Muscle of back (tissue), 13 donors: ENCODE data around the gene AQP1. TPM values are rescaled to one million over a fixed set of nuclear protein-coding genes. Genes with fewer than 3 reads are reported as not detected.

Experiments
- DNase-seq, 3 donors: peaks; one replicate each; pipeline versions ENCODE4 v3.0.0 to v3.0.0-alpha.2; 2013
- long read RNA-seq, 9 donors: transcript quantifications; one replicate each; lab custom pipeline, GENCODE V29; 2026
- polyA plus RNA-seq, 10 donors: library from polyadenylated mRNA; unstranded; fragments of 120-200 nt; gene quantifications; one replicate each; pipeline ENCODE4 v1.2.1, GENCODE V29; 2013; ENCODE audit not compliant: insufficient read length in 10 of 10

The AQP1 gene
- polyA plus RNA-seq = 100 to 1,000 TPM in 2 of 10 donors, 10 to 100 TPM in 8; 77.5 to 111 (median 91.8) TPM
- long read RNA-seq, donor 1, transcript AQP1-201 (4 exons, 2,913 nt) = major isoform, 20 of 20 reads
- long read RNA-seq, donor 1, partial matches to known transcripts = 0 of 20 reads
- long read RNA-seq, donor 1, other reads (novel, unspliced or antisense) = 0 of 20 reads
- long read RNA-seq, donor 2, transcript AQP1-201 (4 exons, 2,913 nt) = major isoform, 17 of 19 reads
- long read RNA-seq, donor 2, partial matches to known transcripts = 0 of 19 reads
- long read RNA-seq, donor 2, other reads (novel, unspliced or antisense) = 0 of 19 reads
- long read RNA-seq, donor 3 = 0 reads
- long read RNA-seq, donor 4, transcript AQP1-201 (4 exons, 2,913 nt) = major isoform, 7 of 8 reads
- long read RNA-seq, donor 4, partial matches to known transcripts = 0 of 8 reads
- long read RNA-seq, donor 4, other reads (novel, unspliced or antisense) = 0 of 8 reads
- long read RNA-seq, donor 5, transcript AQP1-201 (4 exons, 2,913 nt) = major isoform, 31 of 34 reads
- long read RNA-seq, donor 5, partial matches to known transcripts = 0 of 34 reads
- long read RNA-seq, donor 5, other reads (novel, unspliced or antisense) = 0 of 34 reads
- long read RNA-seq, donor 6, transcript AQP1-201 (4 exons, 2,913 nt) = major isoform, 22 of 24 reads
- long read RNA-seq, donor 6, partial matches to known transcripts = 0 of 24 reads
- long read RNA-seq, donor 6, other reads (novel, unspliced or antisense) = 0 of 24 reads
- long read RNA-seq, donor 7, transcript AQP1-201 (4 exons, 2,913 nt) = major isoform, 14 of 15 reads
- long read RNA-seq, donor 7, partial matches to known transcripts = 0 of 15 reads
- long read RNA-seq, donor 7, other reads (novel, unspliced or antisense) = 0 of 15 reads
- long read RNA-seq, donor 8, transcript AQP1-201 (4 exons, 2,913 nt) = major isoform, 9 of 10 reads
- long read RNA-seq, donor 8, partial matches to known transcripts = 0 of 10 reads
- long read RNA-seq, donor 8, other reads (novel, unspliced or antisense) = 0 of 10 reads
- long read RNA-seq, donor 9, partial matches to known transcripts = 9 of 13 reads
- long read RNA-seq, donor 9, other reads (novel, unspliced or antisense) = 0 of 13 reads

DNA sequence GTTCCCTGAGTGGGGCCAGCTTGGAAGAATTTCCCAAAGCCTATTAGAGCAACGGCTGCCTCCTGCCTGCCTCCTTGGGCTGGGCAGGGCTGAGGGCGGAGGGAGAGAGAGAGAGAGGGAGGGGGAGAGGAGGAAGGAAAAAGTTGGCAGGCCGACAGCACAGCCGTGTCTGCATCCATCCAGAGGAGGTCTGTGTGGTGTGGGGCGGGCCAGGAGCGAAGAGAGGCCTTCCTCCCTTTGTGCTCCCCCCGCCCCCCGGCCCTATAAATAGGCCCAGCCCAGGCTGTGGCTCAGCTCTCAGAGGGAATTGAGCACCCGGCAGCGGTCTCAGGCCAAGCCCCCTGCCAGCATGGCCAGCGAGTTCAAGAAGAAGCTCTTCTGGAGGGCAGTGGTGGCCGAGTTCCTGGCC, at the start of gene AQP1:
Gene AQP1, plus strand, starts transcription at position 293 of the 409 bp plus-strand sequence. Its CDS starts 57 bp downstream, at position 350.
- DNase-seq = peak; percentile 84 to 94 (median 89)

DNA sequence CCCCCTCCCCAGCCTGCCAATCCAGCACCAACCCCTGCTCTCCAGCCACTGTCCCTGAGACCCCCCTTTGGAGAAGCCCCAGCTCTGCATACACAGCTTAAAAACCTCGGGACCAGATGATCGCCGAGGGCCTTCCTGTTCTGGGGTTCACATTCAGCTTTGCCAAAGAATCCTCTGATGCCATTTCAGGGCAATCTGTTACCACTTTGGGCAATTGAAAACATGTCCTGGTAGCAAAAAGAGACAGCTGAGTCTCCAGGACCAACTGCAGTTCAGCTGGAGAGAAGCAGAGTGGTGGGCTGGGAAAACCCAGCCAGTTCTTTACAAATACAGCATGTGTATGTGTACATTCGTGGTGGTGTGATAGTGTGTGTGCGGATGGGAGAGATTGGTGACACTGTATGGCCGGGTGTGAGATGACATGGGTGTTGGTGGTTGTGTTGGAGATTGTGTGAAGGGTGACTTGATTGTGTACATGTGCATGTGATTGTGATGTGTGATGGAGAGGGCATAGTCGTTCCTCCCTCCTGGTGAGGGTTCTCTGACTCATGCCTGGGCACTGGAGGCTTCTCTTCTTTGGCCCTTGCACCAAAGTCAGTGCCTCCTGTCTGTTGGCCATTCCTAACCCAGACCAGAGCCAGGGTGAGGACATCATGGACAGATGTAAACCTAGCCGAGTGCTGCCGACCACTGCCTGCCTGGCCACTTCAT, 48.5 kb upstream of the AQP1 start:
- DNase-seq = no peak

DNA sequence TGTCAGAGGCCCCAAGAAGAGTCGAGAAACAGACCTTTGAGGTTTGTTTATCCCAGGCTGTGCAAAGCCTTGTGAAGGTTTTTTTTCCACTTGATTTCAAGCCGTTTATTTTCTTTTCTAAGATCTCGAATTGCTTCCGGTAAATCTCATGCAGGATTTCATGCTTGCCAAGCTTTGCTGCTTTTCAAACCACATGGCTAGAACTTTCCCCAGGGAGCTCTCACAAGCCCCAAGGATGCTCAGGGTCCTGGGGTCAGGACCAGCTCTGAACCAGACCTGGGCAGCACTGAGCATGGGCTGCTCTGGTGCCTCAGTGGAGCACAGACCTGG, 48.0 kb upstream of the AQP1 start:
- DNase-seq = peak in 2 of 3 donors; percentile 46 to 76

DNA sequence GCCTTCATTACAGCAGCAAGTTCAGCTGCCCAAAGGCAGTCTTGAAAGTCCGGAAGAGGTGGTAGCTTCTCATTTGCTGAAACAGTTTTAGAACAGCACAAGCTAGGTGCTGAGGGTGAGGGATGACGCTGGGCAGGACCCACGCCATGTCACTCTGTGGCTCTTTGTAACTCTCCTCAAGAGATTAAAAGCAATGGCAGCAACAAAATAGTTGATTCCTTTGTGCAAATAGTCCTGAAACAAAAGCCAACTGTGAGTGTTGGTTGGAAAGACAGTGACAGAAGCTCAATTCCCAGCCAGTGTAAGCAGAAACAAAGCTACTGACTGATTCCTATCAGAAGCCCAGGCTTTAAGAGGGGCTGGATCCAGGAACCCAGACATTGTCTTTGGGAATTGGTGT, 47.6 kb upstream of the AQP1 start:
- DNase-seq = peak in 1 of 3 donors; percentile 51

DNA sequence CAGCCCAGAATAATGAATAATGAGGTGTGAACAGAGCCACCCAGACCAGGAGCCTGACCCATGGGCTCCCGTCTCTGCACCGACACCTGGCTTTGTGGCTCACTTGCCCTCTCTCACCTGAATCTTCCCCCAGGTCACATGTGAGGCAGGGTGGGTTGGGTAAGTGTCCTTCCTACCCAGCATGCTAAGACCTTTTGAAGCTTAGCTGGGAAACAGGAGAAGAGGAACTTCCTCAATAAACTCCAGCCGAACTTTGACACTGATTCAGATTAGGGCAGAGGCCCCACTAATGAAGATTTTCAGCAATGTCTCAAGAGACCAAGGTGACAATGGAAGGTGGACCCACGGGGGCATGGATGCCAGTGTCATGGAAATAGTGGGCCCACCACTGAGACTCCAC, 46.6 kb upstream of the AQP1 start:
- DNase-seq = no peak

DNA sequence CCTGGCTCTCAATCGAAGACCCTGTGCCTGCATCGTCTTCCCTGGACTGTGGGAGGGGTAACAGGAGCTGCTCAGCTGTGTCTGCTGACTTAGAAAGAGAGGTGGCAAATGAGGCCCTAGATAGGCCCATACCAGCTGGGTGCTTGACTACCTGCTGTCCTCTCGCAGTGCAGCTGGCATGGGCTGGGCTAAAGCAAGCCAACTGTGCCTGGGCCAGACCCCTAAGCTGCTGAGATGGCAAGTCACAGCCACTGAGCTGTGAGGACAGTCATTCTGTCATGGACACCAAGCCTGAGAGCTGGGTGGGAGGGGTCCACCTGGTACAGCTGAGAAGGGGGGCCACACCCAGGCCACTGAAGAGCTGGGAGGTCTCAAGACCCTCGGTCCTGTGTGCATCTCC, 45.8 kb upstream of the AQP1 start:
- no peak for DNase-seq

DNA sequence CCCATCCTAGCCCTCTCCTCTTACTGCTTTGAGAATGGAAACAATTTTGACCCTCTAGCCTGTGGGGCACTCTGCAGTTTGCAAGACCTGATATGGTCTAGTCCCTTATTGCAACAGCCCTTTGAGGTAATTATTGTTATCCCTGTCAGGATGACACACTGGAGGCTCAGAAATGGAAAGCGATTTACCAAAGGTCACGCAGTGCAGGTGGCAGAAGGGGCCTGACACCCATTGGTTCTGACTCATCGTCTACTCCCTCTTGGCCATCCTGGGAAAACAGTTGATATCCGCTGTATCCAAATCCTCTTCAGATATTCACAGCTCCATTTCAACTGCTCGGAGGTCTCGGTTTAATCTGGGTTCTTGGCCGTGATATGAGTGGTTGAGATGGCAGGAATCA, 44.7 kb upstream of the AQP1 start:
- no peak for DNase-seq

DNA sequence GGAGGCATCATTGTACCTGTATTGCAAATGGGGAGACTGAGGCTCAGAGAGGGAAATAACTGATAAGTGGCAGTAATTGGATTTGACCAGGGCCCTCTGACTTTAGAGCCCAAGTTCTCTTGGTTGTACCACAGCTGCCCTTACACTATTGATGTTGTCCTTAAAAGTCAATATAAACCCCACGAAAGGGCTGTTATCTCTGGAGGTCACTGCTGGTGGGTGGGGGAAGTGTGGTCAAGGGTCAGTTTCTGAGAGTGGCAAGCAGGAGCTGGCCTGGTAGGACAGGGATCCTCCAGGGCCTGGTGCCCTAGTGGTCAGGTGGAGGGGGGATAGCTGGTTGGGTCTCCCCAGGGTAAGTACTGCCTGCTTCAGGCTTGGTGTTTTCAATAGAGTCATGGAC, 44.2 kb upstream of the AQP1 start:
- DNase-seq = no peak

DNA sequence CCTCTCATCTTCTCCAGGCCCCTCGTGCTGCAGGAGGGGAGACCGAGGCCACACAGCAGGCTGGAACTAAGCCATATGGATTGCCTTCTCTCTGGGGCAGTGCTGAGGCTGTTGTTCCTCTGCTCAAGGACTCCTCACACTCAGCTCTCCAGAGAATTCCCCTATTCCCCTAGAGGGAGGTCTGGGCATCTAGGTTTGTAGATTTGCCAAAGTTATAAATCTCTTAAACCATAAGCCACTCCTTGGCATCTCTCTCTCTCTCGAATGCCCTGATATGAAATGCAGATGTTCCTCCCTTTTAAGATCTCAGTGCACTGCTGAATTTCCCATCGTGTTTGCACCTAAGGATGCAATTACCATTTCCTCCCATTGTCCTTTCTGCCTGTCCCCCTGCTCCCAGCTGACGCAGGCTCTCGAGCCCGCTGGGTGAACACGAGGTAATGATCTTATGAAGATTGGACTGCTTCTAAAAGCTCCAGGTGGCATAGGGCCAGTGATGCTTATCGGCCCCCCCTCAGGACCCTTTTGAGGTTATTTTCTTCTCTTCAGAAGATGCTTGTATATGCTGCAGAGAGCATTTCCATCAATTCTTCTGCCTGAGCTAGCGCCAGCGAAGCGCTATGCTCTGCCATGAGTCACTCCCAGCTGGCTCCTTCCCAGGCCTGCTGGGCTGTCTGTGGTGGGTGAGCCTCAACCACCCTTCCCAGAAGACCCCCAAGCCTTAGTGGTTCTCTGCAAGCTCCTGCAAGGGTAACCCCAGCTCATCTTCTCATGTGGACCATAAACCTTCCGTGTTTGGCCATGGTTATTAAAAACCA, 41.6 kb upstream of the AQP1 start:
- peak in 1 of 3 donors; percentile 55 for DNase-seq

DNA sequence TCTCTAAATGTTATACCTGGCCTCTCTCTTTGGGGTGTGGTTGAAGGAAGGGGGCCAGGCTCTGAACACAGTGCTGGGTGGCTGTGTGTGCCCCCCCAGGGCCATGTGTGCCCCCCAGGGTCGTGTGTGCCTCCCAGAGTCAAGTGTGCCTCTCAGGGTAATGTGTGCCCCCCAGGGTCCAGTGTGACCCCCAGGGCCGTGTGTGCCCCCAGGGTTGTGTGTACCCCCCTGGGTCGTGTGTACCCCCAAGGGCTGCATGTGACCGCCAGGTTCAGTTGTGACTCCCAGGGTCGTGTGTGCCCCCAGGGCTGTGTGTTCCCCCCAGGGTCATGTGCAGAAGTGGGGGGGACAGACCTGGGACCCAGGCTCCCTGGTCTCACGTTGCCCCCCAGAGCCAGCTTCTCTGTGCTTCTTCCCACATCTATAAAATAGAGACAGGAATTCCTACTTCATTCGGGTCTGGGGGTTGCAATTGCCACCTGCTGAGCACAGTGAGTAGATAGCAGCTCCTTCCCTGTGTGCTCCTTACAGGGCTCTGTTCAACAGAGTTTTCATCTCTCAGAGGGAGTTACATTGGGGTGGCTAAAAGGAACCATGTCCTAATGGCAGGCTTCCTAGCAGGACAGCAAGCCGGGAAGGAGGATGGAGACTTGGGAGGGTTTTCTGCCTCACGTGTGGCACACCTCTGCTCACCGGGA, 40.7 kb upstream of the AQP1 start:
- DNase-seq = no peak

DNA sequence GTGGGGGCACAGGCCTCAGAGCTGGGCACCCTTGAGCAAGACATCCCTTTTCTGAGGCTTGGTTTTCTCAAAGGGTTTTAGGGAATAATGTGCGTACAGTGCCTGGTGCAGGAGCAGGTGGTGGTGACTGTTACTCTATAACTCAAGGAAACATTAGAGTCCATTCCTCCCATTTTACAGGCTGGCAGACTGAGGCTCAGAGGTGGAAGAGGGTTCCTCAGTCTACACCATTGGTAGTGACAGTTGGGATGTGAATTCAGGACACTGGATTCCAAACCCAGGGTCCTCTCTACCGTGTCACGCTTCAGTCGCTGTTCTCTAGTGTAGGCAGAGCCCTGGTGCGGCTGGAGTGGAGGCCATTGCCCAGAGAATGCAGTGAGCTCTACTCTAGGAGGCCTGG, 40.0 kb upstream of the AQP1 start:
- no peak for DNase-seq

DNA sequence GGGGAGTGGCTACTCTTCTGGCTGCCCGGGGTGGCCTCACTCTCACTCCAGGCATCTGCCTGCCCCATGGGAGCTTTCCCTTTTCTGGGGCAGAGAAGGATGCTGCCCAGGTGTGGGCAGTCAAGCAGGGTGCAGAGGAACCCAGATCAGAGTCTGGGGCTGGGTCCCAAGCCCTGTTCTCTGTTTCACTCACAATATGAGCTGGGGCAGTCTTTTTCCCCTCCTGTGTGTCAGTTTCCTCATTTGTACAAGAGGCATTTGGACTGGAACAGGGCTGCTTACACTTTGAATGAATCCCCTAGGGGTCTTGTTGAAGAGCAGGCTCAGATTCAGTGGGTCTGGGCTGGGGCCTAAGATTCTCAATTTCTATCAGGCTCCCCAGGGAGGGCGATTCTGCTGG, 38.4 kb upstream of the AQP1 start:
- DNase-seq = no peak

DNA sequence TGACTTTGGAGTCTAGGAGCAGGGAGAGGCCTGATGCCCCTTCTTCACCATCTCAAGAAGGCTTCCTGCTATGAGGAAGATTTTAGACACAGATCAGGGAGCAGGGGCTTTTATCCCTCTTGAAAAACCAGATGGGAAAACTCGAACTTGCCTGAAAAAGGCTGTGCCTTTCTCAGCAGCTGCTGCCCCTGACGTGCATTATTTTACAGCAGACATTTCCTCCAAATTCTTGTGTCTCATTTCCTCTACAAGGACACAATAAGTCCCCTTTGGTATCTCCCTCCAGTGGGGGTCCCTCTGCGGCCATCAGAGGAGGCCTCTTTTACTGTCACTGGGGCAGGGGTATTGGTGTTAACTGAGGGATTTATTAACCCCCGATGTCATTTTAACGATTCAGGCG, 38.0 kb upstream of the AQP1 start:
- DNase-seq = no peak

DNA sequence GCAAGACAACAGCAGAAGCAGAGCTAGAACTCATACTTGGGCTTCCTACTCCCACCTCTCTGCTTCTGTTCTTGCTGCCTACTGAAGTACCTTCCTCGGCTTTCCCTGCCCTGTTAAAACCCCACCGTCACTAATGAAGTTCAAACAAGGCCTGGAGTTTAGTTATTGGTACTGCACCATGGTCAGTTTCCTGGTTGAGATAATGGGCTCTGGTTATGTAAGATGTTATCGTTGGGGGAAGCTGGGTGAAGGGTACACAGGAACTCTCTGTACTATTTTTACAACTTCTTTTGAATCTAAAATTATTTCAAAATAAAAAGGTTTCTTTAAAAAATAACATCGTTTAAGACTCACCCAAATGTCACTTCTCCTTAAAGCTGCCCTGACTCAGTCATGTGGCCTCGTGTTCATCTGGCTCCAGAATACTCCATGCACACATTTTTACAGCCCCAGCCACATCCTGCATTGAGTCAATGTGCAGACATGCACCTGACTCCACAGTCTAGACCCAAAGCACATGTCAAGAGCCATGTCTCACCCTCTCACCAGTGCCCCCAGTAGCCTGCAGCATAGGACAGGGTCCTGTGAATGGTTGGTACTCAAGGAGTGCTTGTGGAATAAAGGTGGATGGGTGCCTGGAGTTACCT, 36.9 kb upstream of the AQP1 start:
- DNase-seq = no peak

DNA sequence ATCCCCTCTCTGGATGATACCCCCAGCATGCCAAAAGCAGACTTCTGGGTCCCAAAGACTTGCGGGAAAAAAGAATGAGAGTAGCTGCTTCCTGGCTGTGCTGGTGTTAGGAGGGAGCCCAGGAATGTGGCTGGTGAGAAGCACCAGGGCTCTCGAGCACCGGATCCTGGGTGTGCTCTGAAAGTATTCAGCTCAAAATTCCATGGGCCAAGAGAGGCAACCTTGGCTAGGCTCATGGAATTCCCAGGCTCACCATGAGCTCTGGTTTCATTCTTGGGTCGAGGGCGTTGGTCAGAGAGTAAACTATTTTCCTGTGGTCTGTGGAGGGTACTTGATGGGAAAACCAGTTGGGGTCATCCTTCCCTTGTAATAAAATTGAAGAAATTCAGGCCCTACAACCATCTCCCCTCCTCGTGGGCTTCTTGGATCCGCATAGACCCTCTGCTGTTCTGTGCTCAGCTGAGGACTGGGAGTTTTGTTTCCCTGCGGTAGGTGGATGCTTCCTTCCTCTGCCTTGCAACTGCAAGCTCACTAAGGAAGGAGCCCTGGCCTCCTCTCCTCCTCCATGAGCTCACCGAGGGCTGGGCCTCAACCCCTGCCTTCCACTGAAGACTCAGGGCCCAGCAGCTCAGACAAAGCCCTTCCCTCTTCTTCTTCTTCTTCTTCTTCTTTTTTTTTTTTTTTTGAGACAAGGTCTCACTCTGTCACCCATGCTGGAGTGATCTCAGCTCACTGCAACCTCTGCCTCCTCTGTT, 34.5 kb upstream of the AQP1 start:
- DNase-seq = no peak

DNA sequence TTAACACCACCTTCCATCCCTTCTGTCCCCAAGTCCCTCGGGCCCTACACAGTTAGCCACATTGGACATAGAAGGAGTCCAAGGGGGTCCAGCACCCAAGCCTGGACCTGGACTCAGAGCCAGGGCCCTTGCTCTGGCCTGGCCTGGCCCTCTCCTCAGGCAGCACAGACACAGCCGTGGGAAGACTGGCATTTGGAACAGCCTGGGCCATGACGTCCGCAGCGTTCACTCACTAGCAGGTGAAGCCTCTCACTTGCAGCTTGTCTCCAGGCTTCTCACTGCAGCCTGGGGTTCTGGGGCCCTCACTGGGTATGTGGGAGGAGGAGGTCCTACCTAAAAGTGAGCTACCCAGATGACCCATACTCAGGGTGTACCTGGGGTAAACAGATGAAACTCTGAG, 33.7 kb upstream of the AQP1 start:
- DNase-seq = no peak

DNA sequence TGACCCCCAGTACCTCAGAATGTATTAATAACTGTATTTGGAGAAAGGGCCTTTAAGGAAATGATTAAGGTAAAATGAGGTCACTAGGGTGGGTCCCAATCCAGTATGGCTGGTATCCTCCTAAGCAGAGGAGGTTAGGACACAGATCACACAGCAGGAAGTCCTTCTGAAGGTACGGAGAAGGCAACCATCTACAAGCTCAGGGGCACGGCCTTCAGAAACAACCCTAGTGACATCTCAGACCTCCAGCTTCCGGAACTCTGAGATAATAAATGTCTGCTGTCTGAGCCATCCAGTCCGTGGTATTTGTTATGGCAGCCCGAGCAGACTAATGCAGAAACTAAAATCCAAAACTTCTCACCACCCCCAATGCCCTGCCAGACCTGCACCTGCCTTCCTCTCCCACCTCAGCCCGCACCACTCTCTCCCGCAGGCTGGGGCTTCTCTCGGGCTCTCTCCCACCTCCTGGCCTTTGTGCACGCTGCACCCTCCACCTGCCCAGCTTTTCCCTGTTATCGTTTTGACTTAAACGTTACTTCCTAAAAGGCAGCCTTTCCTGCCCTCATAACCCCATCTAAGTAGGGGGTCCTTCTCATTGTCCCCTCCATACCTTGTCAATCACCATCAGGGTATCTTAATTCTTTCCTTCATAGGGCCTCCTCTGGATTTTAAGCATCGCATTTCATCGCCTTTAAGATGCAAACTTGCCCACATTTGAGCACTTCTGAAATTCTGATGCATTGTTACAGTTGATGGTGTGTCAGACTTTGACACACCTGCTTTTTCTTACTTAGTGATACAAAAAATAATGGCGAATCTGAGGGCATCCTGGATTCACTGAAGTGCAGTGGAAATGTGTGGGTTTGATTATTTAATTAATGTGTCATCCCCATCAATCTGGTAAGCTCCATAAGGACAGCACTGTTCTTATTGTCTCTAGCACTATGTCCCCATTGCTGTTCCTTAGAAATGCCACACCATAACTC, 32.2 kb upstream of the AQP1 start:
- DNase-seq = no peak
